GM18870 (cell line): ENCODE measurements around the gene NFE2L2.
"Not testable (repeated sequence)": the region's sequence is repeated elsewhere in the genome, so short reads cannot be mapped to it uniquely, and the experiment has no call there.

ENCODE experiments used
- ATAC-seq: cut with Tn5 transposase; IDR thresholded peaks from one replicate; pipeline ENCODE4 v1.9.1; 2021; ENCODE audit warnings: moderate library complexity; ENCODE audit not compliant: unreplicated experiment

NFE2L2 gene

GRCh38 chr2:177264693-177265587, at the start of gene NFE2L2:
Gene NFE2L2, minus strand, starts transcription at chr2:177264727. Its CDS starts 151 bp downstream, at chr2:177264576.
- peak; percentile 34 for ATAC-seq

- ATAC-seq, result no peak
Measured at GRCh38 chr2:177314194-177314593, 49.7 kb upstream of the NFE2L2 start.

- ATAC-seq, result no peak
Measured at GRCh38 chr2:177313162-177313781, 48.7 kb upstream of the NFE2L2 start.

- no peak for ATAC-seq
Measured at GRCh38 chr2:177312562-177312961, 48.0 kb upstream of the NFE2L2 start.

- ATAC-seq, result not testable (repeated sequence)
Measured at GRCh38 chr2:177309672-177310309, 45.3 kb upstream of the NFE2L2 start.

- no peak for ATAC-seq
Measured at GRCh38 chr2:177306550-177306949, 42.0 kb upstream of the NFE2L2 start.

- ATAC-seq, result no peak
Measured at GRCh38 chr2:177303939-177304338, 39.4 kb upstream of the NFE2L2 start.

GRCh38 chr2:177302552-177302951, 38.0 kb upstream of the NFE2L2 start:
- ATAC-seq, result no peak

GRCh38 chr2:177298191-177298590, 33.7 kb upstream of the NFE2L2 start:
- ATAC-seq, result no peak

- no peak for ATAC-seq
Measured at GRCh38 chr2:177296040-177296439, 31.5 kb upstream of the NFE2L2 start.

- no peak for ATAC-seq
Measured at GRCh38 chr2:177295484-177295883, 31.0 kb upstream of the NFE2L2 start.

- ATAC-seq, result no peak
Measured at GRCh38 chr2:177291701-177292100, 27.2 kb upstream of the NFE2L2 start.

GRCh38 chr2:177289824-177290628, 25.5 kb upstream of the NFE2L2 start:
- ATAC-seq, result peak; percentile 61

GRCh38 chr2:177287814-177288213, 23.3 kb upstream of the NFE2L2 start:
- ATAC-seq, result no peak

GRCh38 chr2:177285892-177286715, 21.6 kb upstream of the NFE2L2 start:
- ATAC-seq, result no peak

GRCh38 chr2:177284531-177284930, 20.0 kb upstream of the NFE2L2 start:
- ATAC-seq, result no peak

- no peak for ATAC-seq
Measured at GRCh38 chr2:177283906-177284305, 19.4 kb upstream of the NFE2L2 start.

GRCh38 chr2:177282787-177283572, 18.5 kb upstream of the NFE2L2 start:
- ATAC-seq, result no peak

- ATAC-seq, result peak; percentile 17
Measured at GRCh38 chr2:177282181-177282641, 17.7 kb upstream of the NFE2L2 start.
